WTC11 (cell line): Measurements from ENCODE around the gene PTPRU. TPM values are rescaled to one million over a fixed set of nuclear protein-coding genes. Genes with fewer than 3 reads are reported as not detected.

Experiments used
- ATAC-seq: fragments of 200-7000 bp; cut with Tn5 transposase; 2 replicates; pipeline ENCODE4 v1.10.0; 2021; ENCODE audit warnings: mild to moderate bottlenecking, moderate library complexity
- CTCF ChIA-PET: fragments of 300-600 bp; sonication (Branson Sonifier 250); formaldehyde crosslinking; loops from one replicate; lab custom pipeline; 2021; ENCODE audit warnings: antibody characterized with exemption; lab: Charles Lee
- POLR2A ChIA-PET: fragments of 350-600 bp; sonication (Branson Sonifier 250); formaldehyde crosslinking; loops from one replicate; lab custom pipeline; 2021; ENCODE audit warnings: antibody characterized with exemption; lab: Charles Lee
- DNase-seq: peaks from one replicate; pipeline ENCODE4 v3.0.0; 2021; ENCODE audit warnings: low spot score
- H3K27ac Mint-ChIP-seq: 2 replicates; pipeline ENCODE4 v1.8.0; 2021; ENCODE audit warnings: mixed read lengths
- H3K27me3 Mint-ChIP-seq: 2 replicates; pipeline ENCODE4 v1.8.0; 2021; ENCODE audit warnings: low read depth, mild to moderate bottlenecking, moderate library complexity, mixed read lengths
- H3K36me3 Mint-ChIP-seq: 2 replicates; pipeline ENCODE4 v1.8.0; 2021; ENCODE audit warnings: mixed read lengths
- H3K4me1 Mint-ChIP-seq: 2 replicates; pipeline ENCODE4 v1.8.0; 2022; ENCODE audit warnings: mixed read lengths
- H3K4me3 Mint-ChIP-seq: 2 replicates; pipeline ENCODE4 v1.8.0; 2021; ENCODE audit warnings: mild to moderate bottlenecking, moderate library complexity, mixed read lengths
- H3K9me3 Mint-ChIP-seq: 2 replicates; pipeline ENCODE4 v1.8.0; 2021; ENCODE audit warnings: mixed read lengths
- CBFB ChIP-seq: sonication (generic); formaldehyde crosslinking; IDR thresholded peaks from 2 replicates; pipeline ENCODE4 v1.8.1; 2022; ENCODE audit warnings: mild to moderate bottlenecking, low read depth, missing genetic modification reagents
- CREM ChIP-seq: sonication (generic); formaldehyde crosslinking; IDR thresholded peaks from 2 replicates; pipeline ENCODE4 v1.8.1; 2022; ENCODE audit warnings: mild to moderate bottlenecking, missing genetic modification reagents, moderate library complexity
- ETV6 ChIP-seq: sonication (generic); formaldehyde crosslinking; IDR thresholded peaks from 2 replicates; pipeline ENCODE4 v1.8.1; 2022; ENCODE audit warnings: mild to moderate bottlenecking, missing genetic modification reagents
- FOXP1 ChIP-seq: sonication (generic); formaldehyde crosslinking; IDR thresholded peaks from 2 replicates; pipeline ENCODE4 v1.8.0; 2022; ENCODE audit warnings: missing genetic modification reagents, mild to moderate bottlenecking, moderate library complexity, borderline replicate concordance
- GRHL2 ChIP-seq: fragments of 250-450 bp; sonication (Bioruptor Pico); IDR thresholded peaks from 2 replicates; pipeline ENCODE4 v1.8.0; 2022; ENCODE audit warnings: mild to moderate bottlenecking, moderate library complexity; ENCODE audit not compliant: insufficient replicate concordance, severe bottlenecking
- MAX ChIP-seq: sonication (generic); formaldehyde crosslinking; IDR thresholded peaks from 2 replicates; pipeline ENCODE4 v1.8.0; 2022; ENCODE audit warnings: mild to moderate bottlenecking, missing genetic modification reagents
- NFATC4 ChIP-seq: fragments of 250-450 bp; sonication (Bioruptor Pico); IDR thresholded peaks from 2 replicates; pipeline ENCODE4 v1.9.0; 2021; ENCODE audit warnings: mild to moderate bottlenecking
- PRDM15 ChIP-seq: sonication (generic); formaldehyde crosslinking; IDR thresholded peaks from 2 replicates; pipeline ENCODE4 v1.8.0; 2022; ENCODE audit warnings: missing genetic modification reagents
- SMAD3 ChIP-seq: sonication (generic); formaldehyde crosslinking; IDR thresholded peaks from 2 replicates; pipeline ENCODE4 v1.8.0; 2022; ENCODE audit warnings: missing genetic modification reagents, mild to moderate bottlenecking, borderline replicate concordance
- TEAD4 ChIP-seq: sonication (generic); formaldehyde crosslinking; IDR thresholded peaks from 2 replicates; pipeline ENCODE4 v1.8.0; 2022; ENCODE audit warnings: mild to moderate bottlenecking, missing genetic modification reagents
- TP53 ChIP-seq: sonication (generic); formaldehyde crosslinking; IDR thresholded peaks from 2 replicates; pipeline ENCODE4 v1.8.1; 2023; ENCODE audit warnings: mild to moderate bottlenecking, missing genetic modification reagents
- ZBTB43 ChIP-seq: sonication (generic); formaldehyde crosslinking; IDR thresholded peaks from 2 replicates; pipeline ENCODE4 v1.8.1; 2023; ENCODE audit warnings: mild to moderate bottlenecking, missing genetic modification reagents
- ZNF219 ChIP-seq: sonication (generic); formaldehyde crosslinking; IDR thresholded peaks from 2 replicates; pipeline ENCODE4 v1.8.0; 2023; ENCODE audit warnings: missing genetic modification reagents, mild to moderate bottlenecking, borderline replicate concordance
- ZNF416 ChIP-seq: fragments of 250-450 bp; sonication (Bioruptor Pico); IDR thresholded peaks from 2 replicates; pipeline ENCODE4 v1.9.0; 2021; ENCODE audit warnings: mild to moderate bottlenecking, inconsistent platforms
- ZNF423 ChIP-seq: fragments of 250-450 bp; sonication (Bioruptor Pico); IDR thresholded peaks from 2 replicates; pipeline ENCODE4 v2.1.2; 2022; ENCODE audit warnings: mild to moderate bottlenecking, moderate library complexity
- ZNF671 ChIP-seq: fragments of 250-450 bp; sonication (Bioruptor Pico); IDR thresholded peaks from 2 replicates; pipeline ENCODE4 v1.8.0; 2021; ENCODE audit warnings: mild to moderate bottlenecking
- total RNA-seq: library from RNA; stranded (reverse); gene quantifications from 3 replicates; pipeline ENCODE4 v1.2.3, GENCODE V29; 2021
- TF ChIP-seq, protein P1 (sequence below): fragments of 250-450 bp; sonication (Bioruptor Pico); IDR thresholded peaks from 2 replicates; pipeline ENCODE4 v1.9.0; 2021; ENCODE audit warnings: moderate library complexity, mild to moderate bottlenecking, inconsistent platforms, borderline replicate concordance
- TF ChIP-seq, protein P2 (sequence below): sonication (generic); formaldehyde crosslinking; IDR thresholded peaks from 2 replicates; pipeline ENCODE4 v1.8.1; 2022; ENCODE audit warnings: mild to moderate bottlenecking, missing genetic modification reagents, moderate library complexity, borderline replicate concordance
- TF ChIP-seq, protein P3 (sequence below): sonication (generic); formaldehyde crosslinking; IDR thresholded peaks from 2 replicates; pipeline ENCODE4 v1.8.0; 2022; ENCODE audit warnings: mild to moderate bottlenecking, missing genetic modification reagents

PTPRU gene
- total RNA-seq, 1 experiment from 2014 or later, result 75.4 TPM

DNA sequence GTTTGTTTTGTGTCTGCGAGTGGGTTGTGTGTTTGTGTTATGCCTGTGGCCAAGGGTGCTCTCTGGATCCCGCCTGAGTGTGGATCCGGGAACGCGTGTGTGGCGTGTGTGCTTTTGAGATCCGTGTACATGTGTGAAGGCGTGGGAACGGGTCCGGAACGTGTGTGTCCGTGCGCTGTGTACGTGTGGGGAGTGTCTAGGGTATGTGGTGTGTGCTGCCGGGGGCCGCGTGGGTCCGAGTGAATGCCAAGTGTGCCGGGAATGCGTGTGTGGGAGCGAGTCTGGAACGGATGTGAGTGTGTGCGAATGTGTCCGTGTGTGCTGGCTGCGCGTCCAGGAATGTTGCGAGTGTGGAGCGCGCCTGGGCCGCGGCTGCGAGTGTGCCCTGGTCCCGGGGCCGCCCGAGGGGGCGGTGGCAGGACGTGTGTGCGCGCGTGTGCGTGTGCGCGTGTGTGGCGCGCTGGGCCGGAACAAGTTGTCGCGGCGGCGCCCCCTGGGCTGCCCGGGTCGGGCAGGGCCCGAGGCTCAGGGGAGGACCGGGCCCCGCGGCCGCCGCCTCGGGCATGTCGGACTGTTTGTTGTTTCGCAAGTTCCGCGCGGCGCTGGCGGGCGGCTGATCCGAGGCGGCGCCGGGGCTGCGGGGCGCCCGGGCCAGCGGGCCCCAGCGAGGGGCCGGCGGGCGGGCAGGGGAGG is 953 bp downstream of the PTPRU start:
- peak; percentile 3; the same call in 1 of the 2 replicates for ATAC-seq
- peak overlapping the region; percentile 87 for H3K4me3 Mint-ChIP-seq
- POLR2A ChIA-PET, result no interaction called here
- peak overlapping the region; percentile 3; the same call in 1 of the 2 replicates for H3K27ac Mint-ChIP-seq
- CTCF ChIA-PET, result interaction anchor here (0.7 to 1.4 kb wide), 13 partner anchors 8 to 466 kb away, joined by 3 to 9 read pairs (median 3); no protein-coding TSS in a partner anchor
- no peaks in the 10 kb centered on the region for H3K36me3 Mint-ChIP-seq
- TF ChIP-seq ZNF423 (CRISPR knock-in tag) (no peak), ZNF416 (CRISPR knock-in tag) (no peak), CBFB (CRISPR knock-in tag) (no peak), TEAD4 (CRISPR knock-in tag) (peak; percentile 12; the same call in 1 of the 2 replicates), SMAD3 (CRISPR knock-in tag) (no peak), ZBTB43 (0 out of 2 replicates have a peak, but pooled peaks have one; percentile 34), GRHL2 (CRISPR knock-in tag) (no peak), ETV6 (CRISPR knock-in tag) (no peak), ZNF219 (CRISPR knock-in tag) (no peak), CREM (no peak), MAX (CRISPR knock-in tag) (no peak)
- TF ChIP-seq, protein P1, sequence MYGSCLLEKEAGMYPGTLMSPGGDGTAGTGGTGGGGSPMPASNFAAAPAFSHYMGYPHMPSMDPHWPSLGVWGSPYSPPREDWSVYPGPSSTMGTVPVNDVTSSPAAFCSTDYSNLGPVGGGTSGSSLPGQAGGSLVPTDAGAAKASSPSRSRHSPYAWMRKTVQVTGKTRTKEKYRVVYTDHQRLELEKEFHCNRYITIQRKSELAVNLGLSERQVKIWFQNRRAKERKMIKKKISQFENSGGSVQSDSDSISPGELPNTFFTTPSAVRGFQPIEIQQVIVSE (CRISPR knock-in tag), result no peak
- H3K27me3 Mint-ChIP-seq, result peaks cover 62% of the 10 kb centered on the region
- peaks cover 37% of the 10 kb centered on the region for H3K4me1 Mint-ChIP-seq
- H3K9me3 Mint-ChIP-seq, result no peaks in the 10 kb centered on the region
- peak; percentile 49 for DNase-seq

DNA sequence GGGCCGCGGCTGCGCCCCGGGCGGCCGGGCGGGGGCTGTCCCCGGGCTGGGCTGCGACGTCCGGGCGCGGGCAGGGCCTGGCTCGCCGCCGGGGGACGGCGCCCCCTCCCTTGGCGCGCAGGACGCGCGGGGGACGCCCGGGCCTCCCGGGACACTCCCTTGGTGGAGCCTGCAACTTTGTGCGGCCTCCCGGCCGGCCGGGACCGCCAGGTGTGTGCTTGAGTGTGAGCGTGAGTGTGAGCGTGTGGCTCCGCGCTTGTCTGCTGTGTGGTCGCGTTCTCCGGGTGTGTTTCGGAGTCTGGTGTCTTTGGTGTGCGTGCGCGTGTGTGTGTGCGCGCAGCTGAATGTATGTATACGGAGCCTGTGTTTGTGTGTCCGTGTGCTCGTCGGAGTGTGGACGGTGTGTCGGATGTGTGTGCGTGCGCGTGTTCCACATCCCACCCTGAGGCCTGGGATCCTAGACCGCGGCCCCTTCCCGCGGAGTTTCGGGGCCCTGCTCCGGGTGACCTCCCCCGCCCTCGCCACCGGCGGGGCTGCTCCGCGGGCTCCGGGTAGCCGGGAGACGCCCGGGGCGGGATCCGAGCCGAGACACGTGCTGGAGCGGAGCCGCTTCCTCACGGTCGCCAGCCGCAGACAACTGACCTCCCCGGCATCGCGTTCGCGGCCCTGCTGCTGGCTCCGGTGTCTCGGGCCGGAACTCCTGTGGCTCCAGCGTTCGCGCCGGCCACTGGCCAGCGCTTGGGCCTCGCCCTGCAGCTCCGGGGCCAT is 1.7 kb downstream of the PTPRU start:
- peak; percentile 5 for ATAC-seq
- ChIA-PET CTCF (interaction anchor here (1.4 to 3.5 kb wide), 5 partner anchors 21 to 94 kb away, joined by 4 to 30 read pairs (median 8); no protein-coding TSS in a partner anchor), POLR2A (interaction anchor here (0.5 kb wide), 1 partner anchor 205 kb away, joined by 3 read pairs; no protein-coding TSS in a partner anchor)
- Mint-ChIP-seq H3K36me3 (no peaks in the 10 kb centered on the region), H3K27ac (no peak overlapping the region), H3K27me3 (peaks cover 55% of the 10 kb centered on the region), H3K4me3 (peak overlapping the region; percentile 85), H3K4me1 (peaks cover 37% of the 10 kb centered on the region), H3K9me3 (no peaks in the 10 kb centered on the region)
- DNase-seq, result peak; percentile 68
- TF ChIP-seq, protein P2, sequence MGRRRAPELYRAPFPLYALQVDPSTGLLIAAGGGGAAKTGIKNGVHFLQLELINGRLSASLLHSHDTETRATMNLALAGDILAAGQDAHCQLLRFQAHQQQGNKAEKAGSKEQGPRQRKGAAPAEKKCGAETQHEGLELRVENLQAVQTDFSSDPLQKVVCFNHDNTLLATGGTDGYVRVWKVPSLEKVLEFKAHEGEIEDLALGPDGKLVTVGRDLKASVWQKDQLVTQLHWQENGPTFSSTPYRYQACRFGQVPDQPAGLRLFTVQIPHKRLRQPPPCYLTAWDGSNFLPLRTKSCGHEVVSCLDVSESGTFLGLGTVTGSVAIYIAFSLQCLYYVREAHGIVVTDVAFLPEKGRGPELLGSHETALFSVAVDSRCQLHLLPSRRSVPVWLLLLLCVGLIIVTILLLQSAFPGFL (CRISPR knock-in tag), result no peak
- TF ChIP-seq NFATC4 (CRISPR knock-in tag), result no peak
- peak; percentile 83 for TF ChIP-seq FOXP1
- TF ChIP-seq, protein P3, sequence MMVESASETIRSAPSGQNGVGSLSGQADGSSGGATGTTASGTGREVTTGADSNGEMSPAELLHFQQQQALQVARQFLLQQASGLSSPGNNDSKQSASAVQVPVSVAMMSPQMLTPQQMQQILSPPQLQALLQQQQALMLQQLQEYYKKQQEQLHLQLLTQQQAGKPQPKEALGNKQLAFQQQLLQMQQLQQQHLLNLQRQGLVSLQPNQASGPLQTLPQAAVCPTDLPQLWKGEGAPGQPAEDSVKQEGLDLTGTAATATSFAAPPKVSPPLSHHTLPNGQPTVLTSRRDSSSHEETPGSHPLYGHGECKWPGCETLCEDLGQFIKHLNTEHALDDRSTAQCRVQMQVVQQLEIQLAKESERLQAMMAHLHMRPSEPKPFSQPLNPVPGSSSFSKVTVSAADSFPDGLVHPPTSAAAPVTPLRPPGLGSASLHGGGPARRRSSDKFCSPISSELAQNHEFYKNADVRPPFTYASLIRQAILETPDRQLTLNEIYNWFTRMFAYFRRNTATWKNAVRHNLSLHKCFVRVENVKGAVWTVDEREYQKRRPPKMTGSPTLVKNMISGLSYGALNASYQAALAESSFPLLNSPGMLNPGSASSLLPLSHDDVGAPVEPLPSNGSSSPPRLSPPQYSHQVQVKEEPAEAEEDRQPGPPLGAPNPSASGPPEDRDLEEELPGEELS (CRISPR knock-in tag), result 0 out of 2 replicates have a peak, but pooled peaks have one; percentile 32
- TF ChIP-seq CREM, result 0 out of 2 replicates have a peak, but pooled peaks have one; percentile 21
- TF ChIP-seq MAX (CRISPR knock-in tag), result peak; percentile 92
- peak; percentile 84; the same call in 1 of the 2 replicates for TF ChIP-seq TP53 (CRISPR knock-in tag)
- no peak for TF ChIP-seq ETV6 (CRISPR knock-in tag)
- TF ChIP-seq ZNF671 (CRISPR knock-in tag), result no peak
- TF ChIP-seq PRDM15, result 0 out of 2 replicates have a peak, but pooled peaks have one; percentile 13
